Esophagus muscularis mucosa (tissue), 4 donors: ENCODE measurements around the gene SKP2. TPM values are rescaled to one million over a fixed set of nuclear protein-coding genes. Genes with fewer than 3 reads are reported as not detected.

Experiments
- DNase-seq: peaks from one replicate; pipeline ENCODE4 v3.0.0-alpha.2; 2017; ENCODE audit errors: extremely low spot score
- H3K27ac ChIP-seq, 4 donors: fragments of 200-600 bp; sonication (generic); replicated peaks in 1 of 4; 1 replicate in 3 of 4; 2 replicates in 1 of 4; pipeline ENCODE4 v1.5.1; 2016 to 2019; ENCODE audit warnings: mild to moderate bottlenecking in 1 of 4
- H3K27me3 ChIP-seq, 4 donors: fragments of 200-600 bp; sonication (generic); one replicate each; pipeline versions ENCODE4 v1.5.1 to v1.6.0; 2016 to 2019
- H3K36me3 ChIP-seq, 4 donors: fragments of 200-600 bp; sonication (generic); one replicate each; pipeline ENCODE4 v1.5.1; 2016 to 2019
- H3K4me1 ChIP-seq, 4 donors: fragments of 200-600 bp; sonication (generic); one replicate each; pipeline ENCODE4 v1.5.1; 2016 to 2019
- H3K4me3 ChIP-seq, 4 donors: fragments of 200-600 bp; sonication (generic); 1 replicate in 2 of 4; 2 replicates in 2 of 4; pipeline ENCODE4 v1.5.1; 2016 to 2019; ENCODE audit warnings: mild to moderate bottlenecking in 4 of 4, moderate library complexity in 1 of 4
- H3K9me3 ChIP-seq, 4 donors: fragments of 200-600 bp; sonication (generic); 1 replicate in 3 of 4; 2 replicates in 1 of 4; pipeline ENCODE4 v1.5.1; 2016 to 2019
- EP300 ChIP-seq: sonication (generic); formaldehyde crosslinking; IDR thresholded peaks from one replicate; pipeline ENCODE4 v1.6.1; 2017; ENCODE audit warnings: antibody characterized with exemption
- POLR2A ChIP-seq: fragments of 450-650 bp; IDR thresholded peaks from one replicate; pipeline ENCODE4 v1.6.1; 2017; ENCODE audit warnings: antibody characterized with exemption, moderate library complexity, mild to moderate bottlenecking, low read depth
- POLR2AphosphoS5 ChIP-seq, 2 donors: sonication (generic); formaldehyde crosslinking; IDR thresholded peaks; one replicate each; pipeline ENCODE4 v1.6.1; 2017; ENCODE audit warnings: antibody characterized with exemption in 2 of 2
- WGBS: methylation state at CpG from one replicate; pipeline ENCODE4 v1.1.5; 2018; 5-methylcytosine and 5-hydroxymethylcytosine counted together
- intact Hi-C: fragments of 100-400 bp; cut with DNase I; formaldehyde crosslinking; loops from one replicate; pipeline ENCODE4 v1.15.1; 2023
- total RNA-seq, 4 donors: library from RNA; depleted of rRNA; stranded (reverse); fragments of >200 nt; gene quantifications; one replicate each; pipeline versions ENCODE4 v1.1.0 to v1.2.1, GENCODE V29; 2016
- TF ChIP-seq, protein P1 (sequence below), 3 experiments: fragments of 200-600 bp in 2 of 3; fragments of 450-650 bp in 1 of 3; sonication (generic) in 2 of 3; IDR thresholded peaks; one replicate each; pipeline ENCODE4 v1.5.1; 2017 to 2019; ENCODE audit warnings: antibody characterized with exemption in 3 of 3, mild to moderate bottlenecking in 2 of 3, moderate library complexity in 1 of 3

The SKP2 gene
- total RNA-seq, 4 donors from 2014 or later: 5.6 to 12.1 (median 9.2) TPM

- TF ChIP-seq, protein P1, sequence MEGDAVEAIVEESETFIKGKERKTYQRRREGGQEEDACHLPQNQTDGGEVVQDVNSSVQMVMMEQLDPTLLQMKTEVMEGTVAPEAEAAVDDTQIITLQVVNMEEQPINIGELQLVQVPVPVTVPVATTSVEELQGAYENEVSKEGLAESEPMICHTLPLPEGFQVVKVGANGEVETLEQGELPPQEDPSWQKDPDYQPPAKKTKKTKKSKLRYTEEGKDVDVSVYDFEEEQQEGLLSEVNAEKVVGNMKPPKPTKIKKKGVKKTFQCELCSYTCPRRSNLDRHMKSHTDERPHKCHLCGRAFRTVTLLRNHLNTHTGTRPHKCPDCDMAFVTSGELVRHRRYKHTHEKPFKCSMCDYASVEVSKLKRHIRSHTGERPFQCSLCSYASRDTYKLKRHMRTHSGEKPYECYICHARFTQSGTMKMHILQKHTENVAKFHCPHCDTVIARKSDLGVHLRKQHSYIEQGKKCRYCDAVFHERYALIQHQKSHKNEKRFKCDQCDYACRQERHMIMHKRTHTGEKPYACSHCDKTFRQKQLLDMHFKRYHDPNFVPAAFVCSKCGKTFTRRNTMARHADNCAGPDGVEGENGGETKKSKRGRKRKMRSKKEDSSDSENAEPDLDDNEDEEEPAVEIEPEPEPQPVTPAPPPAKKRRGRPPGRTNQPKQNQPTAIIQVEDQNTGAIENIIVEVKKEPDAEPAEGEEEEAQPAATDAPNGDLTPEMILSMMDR (IDR thresholded peaks at IDR 0.05): no peak
- no peak for TF ChIP-seq EP300
- no peak for TF ChIP-seq POLR2AphosphoS5 (IDR thresholded peaks at IDR 0.05)
- no peak for TF ChIP-seq POLR2A
- DNase-seq: no peak
- Histone ChIP-seq H3K27me3 (no peaks in the 10 kb centered on the region), H3K36me3 (peaks cover 0 to 25% (median 11%) of the 10 kb centered on the region in 4 donors), H3K27ac (peak overlapping the region; percentile 78 to 90 (median 88)), H3K9me3 (no peaks in the 10 kb centered on the region), H3K4me3 (peak overlapping the region; percentile 78 to 95 (median 90)), H3K4me1 (peaks cover 34 to 41% (median 38%) of the 10 kb centered on the region in 4 donors)
- intact Hi-C loops: no loop called here
- 3% methylated on average over 23 of the region's 23 CpGs for WGBS
Measured at GRCh38 chr5:36150676-36151433, 1.1 kb upstream of the SKP2 start.

DNA sequence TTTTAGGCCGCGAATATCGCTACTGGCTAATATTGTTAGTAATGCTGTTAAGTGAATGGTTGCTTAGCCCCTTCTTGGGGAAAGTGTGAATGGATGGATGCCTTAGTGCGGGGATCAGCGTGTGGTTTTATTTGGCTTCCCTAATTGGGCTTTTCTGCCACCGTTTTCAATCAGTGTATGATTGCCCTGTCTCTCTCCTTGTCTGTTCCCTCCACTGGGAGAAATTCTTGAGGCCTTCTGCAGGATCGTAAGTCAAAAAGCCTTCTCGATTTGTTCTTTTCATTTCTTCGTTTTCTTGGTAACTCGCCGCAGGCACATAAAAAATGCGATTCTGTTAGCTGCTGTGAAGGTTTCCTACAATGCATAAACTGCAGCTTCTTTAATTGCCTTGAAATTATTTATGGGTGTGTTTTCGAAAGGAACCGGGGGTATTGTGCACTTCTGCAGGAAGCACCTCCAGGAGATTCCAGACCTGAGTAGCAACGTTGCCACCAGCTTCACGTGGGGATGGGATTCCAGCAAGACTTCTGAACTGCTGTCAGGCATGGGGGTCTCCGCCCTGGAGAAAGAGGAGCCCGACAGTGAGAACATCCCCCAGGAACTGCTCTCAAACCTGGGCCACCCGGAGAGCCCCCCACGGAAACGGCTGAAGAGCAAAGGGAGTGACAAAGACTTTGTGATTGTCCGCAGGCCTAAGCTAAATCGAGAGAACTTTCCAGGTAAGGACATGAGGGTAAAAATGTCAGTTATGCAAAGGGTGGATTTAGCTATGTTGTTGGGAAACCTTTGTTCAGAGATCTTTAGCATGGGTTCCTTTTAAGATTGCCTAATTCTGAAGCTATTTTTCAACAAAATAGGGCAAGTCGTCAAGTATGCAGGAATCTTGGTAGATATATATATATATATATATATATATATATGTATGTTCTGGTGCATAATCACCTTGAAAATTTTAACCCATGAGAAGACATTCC, 700 bp downstream of the SKP2 start:
- no peaks in the 10 kb centered on the region for H3K27me3 ChIP-seq
- peak overlapping the region; percentile 78 to 95 (median 90) for H3K4me3 ChIP-seq
- intact Hi-C loops: no loop called here
- 4% methylated on average over 20 of the region's 24 CpGs for WGBS
- H3K36me3 ChIP-seq: peaks cover 0 to 43% (median 22%) of the 10 kb centered on the region in 4 donors
- no peaks in the 10 kb centered on the region for H3K9me3 ChIP-seq
- H3K27ac ChIP-seq: peak overlapping the region; percentile 55 to 90 (median 82)
- DNase-seq: no peak
- TF ChIP-seq, protein P1 (IDR thresholded peaks at IDR 0.05): no peak
- TF ChIP-seq POLR2AphosphoS5 (IDR thresholded peaks at IDR 0.05): no peak
- peaks cover 40 to 58% (median 43%) of the 10 kb centered on the region in 4 donors for H3K4me1 ChIP-seq

DNA sequence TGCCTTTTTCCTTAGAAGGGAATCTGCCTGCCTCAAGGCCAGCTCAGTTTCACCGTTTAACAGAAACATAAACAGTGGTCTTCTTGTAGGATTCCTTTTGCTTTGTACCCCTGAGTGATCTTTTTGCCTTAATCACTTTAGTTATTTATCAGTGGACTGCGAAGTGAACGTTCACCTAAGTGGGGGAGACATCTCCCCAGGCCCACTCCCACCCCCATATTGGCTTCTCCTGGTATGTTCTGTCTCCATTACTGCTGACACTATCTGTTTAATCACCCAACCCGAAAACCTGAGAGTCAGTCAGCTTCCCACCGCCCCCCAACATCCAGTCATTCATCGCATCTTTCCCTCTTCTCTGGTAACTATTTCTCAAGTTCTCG, 1.4 kb downstream of the SKP2 start:
- Histone ChIP-seq H3K27me3 (no peaks in the 10 kb centered on the region), H3K36me3 (peaks cover 0 to 49% (median 29%) of the 10 kb centered on the region in 4 donors), H3K4me1 (peaks cover 40 to 61% (median 43%) of the 10 kb centered on the region in 4 donors), H3K27ac (no peak overlapping the region), H3K9me3 (no peaks in the 10 kb centered on the region), H3K4me3 (peak overlapping the region; percentile 78 to 95 (median 90))
- no peak for TF ChIP-seq POLR2AphosphoS5 (IDR thresholded peaks at IDR 0.05)
- TF ChIP-seq POLR2A: no peak
- TF ChIP-seq EP300: no peak
- TF ChIP-seq, protein P1 (IDR thresholded peaks at IDR 0.05): no peak
- WGBS: 52% methylated on average over 7 of the region's 7 CpGs
- DNase-seq: no peak
- intact Hi-C loops: no loop called here

DNA sequence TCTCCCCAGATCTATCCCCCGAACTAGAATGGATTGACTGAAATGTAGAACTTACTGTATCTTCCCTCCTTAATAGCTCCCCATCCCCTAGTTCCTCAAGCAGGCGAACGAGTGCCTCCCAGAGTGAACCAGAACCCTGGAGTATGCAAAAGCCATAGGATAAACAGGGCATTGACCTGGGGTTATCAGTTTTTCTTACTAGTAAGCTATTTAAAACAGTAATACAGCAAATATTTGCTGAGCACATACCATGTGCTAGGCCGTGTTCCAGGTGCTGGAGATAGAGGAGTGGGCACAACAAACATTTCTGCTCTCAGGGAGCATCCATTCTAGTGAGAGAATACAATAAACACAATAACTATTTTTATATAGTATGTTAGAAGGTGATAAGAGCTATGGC, 1.8 kb downstream of the SKP2 start:
- no peak for DNase-seq
- Histone ChIP-seq H3K27me3 (no peaks in the 10 kb centered on the region), H3K27ac (no peak overlapping the region), H3K36me3 (peaks cover 0 to 52% (median 32%) of the 10 kb centered on the region in 4 donors), H3K4me1 (peaks cover 40 to 61% (median 42%) of the 10 kb centered on the region in 4 donors), H3K4me3 (no peak overlapping the region), H3K9me3 (no peaks in the 10 kb centered on the region)
- intact Hi-C loops: no loop called here
- 80% methylated on average over 4 of the region's 4 CpGs for WGBS
- TF ChIP-seq EP300 (no peak), POLR2A (no peak), POLR2AphosphoS5 (IDR thresholded peaks at IDR 0.05) (no peak)
- TF ChIP-seq, protein P1 (IDR thresholded peaks at IDR 0.05): no peak
